Measurements from ENCODE around the gene MUC2. TPM values are rescaled to one million over a fixed set of nuclear protein-coding genes. Genes with fewer than 3 reads are reported as not detected.

MUC2 gene
- total RNA-seq, 1 experiment from 2014 or later, result 0.26 TPM

DNA sequence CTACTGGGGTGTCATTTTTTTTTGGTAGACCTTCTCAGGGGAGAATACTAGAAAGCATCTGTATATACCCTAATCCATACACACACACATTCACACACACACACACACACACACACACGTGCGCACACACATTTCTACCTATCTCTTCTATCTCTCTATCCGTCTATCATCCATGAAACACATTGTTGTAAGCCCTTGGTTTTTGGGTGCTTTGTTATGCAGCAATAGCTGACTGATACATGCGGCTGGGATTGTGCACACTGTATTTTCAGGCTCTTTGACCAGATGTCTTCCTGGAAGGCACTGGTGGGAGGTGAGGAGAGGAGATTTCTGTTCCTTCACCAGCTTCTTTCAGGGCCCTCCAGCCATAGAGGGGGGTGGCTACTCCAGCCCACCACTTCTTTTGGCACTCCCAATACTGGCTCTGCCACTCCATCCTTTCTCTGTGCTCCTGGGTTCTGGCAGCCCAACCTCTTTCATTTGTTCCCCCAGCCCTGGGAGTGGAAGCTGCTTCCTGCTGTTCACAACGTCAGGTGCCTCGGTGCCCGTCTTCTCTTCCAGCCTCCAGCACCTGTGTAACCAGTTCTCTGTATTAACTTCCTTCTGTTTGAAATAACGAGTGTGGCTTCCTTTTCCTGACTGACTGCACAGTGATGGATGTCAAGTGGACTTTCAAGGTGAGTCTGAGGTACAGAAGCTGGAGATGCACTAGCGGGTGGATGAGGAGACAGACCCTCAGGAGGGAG lies 12.4 kb upstream of the MUC2 start:
- DNase-seq, result no peak
- POLR2A ChIA-PET (ENCODE audit: unreplicated experiment), result no interaction called here
- H3K27ac ChIP-seq (ENCODE audit: low read length), result peak overlapping the region; percentile 100
- intact Hi-C loops (cut with micrococcal nuclease), result no loop called here
- H3K9me2 ChIP-seq (replicated peaks; ENCODE audit: low read length), result no peaks in the 10 kb centered on the region
- no peaks in the 10 kb centered on the region for H3F3A ChIP-seq (ENCODE audit: low read length, unreplicated experiment)
- ATAC-seq, result no peak
- BruUV-seq (replicated peaks), result no TSS peak
- TF ChIP-seq, protein P1, sequence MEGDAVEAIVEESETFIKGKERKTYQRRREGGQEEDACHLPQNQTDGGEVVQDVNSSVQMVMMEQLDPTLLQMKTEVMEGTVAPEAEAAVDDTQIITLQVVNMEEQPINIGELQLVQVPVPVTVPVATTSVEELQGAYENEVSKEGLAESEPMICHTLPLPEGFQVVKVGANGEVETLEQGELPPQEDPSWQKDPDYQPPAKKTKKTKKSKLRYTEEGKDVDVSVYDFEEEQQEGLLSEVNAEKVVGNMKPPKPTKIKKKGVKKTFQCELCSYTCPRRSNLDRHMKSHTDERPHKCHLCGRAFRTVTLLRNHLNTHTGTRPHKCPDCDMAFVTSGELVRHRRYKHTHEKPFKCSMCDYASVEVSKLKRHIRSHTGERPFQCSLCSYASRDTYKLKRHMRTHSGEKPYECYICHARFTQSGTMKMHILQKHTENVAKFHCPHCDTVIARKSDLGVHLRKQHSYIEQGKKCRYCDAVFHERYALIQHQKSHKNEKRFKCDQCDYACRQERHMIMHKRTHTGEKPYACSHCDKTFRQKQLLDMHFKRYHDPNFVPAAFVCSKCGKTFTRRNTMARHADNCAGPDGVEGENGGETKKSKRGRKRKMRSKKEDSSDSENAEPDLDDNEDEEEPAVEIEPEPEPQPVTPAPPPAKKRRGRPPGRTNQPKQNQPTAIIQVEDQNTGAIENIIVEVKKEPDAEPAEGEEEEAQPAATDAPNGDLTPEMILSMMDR (conservative IDR thresholded peaks at IDR 0.05; ENCODE audit: low read depth, low read length), result no peak
- TF ChIP-seq EZH2 (IDR thresholded peaks at IDR 0.05; ENCODE audit: low read length, unreplicated experiment), result no peak
- no peak for TF ChIP-seq EZH2phosphoT487 (IDR thresholded peaks at IDR 0.05; ENCODE audit: borderline replicate concordance, low read length)
- CTCF ChIA-PET, result no interaction called here
- H3K4me1 ChIP-seq (ENCODE audit: insufficient read depth, low read length), result peaks cover 19% of the 10 kb centered on the region
- H3K4me2 ChIP-seq (ENCODE audit: low read length), result no peak overlapping the region
- no peaks in the 10 kb centered on the region for H3K9me3 ChIP-seq (ENCODE audit: low read length)
- H3K27me3 ChIP-seq (ENCODE audit: low read length), result no peaks in the 10 kb centered on the region
- no peaks in the 10 kb centered on the region for H4K20me1 ChIP-seq (ENCODE audit: low read length)
- H3K79me2 ChIP-seq (ENCODE audit: low read length), result no peaks in the 10 kb centered on the region
- no peak overlapping the region for H3K4me3 ChIP-seq (ENCODE audit: low read length)
- no peak overlapping the region for H2AFZ ChIP-seq (ENCODE audit: low read length)
- H3K9ac ChIP-seq (ENCODE audit: low read length), result peak overlapping the region; percentile 95
- H3K36me3 ChIP-seq (ENCODE audit: low read depth, low read length), result no peaks in the 10 kb centered on the region

DNA sequence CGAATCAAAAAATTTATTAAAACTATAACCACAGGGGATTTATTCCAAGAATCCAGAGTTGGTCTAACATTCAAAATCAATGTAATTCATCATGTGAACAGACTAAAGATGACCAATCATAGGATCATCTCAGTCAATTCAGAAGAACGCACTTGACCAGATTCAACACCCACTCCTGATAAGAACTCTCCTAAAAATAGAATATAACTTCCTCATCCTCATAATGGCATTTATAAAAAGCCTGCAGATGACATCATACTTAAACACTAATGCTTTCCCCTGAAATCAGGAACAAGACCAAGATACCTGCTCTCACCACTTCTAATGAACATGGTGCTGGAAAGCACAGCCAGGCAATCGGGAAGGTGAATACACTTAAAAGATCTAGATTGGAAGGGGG lies 10.5 kb upstream of the MUC2 start:
- intact Hi-C loops (cut with micrococcal nuclease), result no loop called here
- Histone ChIP-seq H3F3A (ENCODE audit: low read length, unreplicated experiment) (no peaks in the 10 kb centered on the region), H4K20me1 (ENCODE audit: low read length) (no peaks in the 10 kb centered on the region), H2AFZ (ENCODE audit: low read length) (no peak overlapping the region), H3K79me2 (ENCODE audit: low read length) (no peaks in the 10 kb centered on the region), H3K9me3 (ENCODE audit: low read length) (no peaks in the 10 kb centered on the region), H3K27me3 (ENCODE audit: low read length) (no peaks in the 10 kb centered on the region), H3K9me2 (replicated peaks; ENCODE audit: low read length) (no peaks in the 10 kb centered on the region), H3K36me3 (ENCODE audit: low read depth, low read length) (no peaks in the 10 kb centered on the region), H3K4me2 (ENCODE audit: low read length) (no peak overlapping the region), H3K4me1 (ENCODE audit: insufficient read depth, low read length) (peaks cover 19% of the 10 kb centered on the region), H3K9ac (ENCODE audit: low read length) (no peak overlapping the region; the same call in 1 of the 2 replicates), H3K4me3 (ENCODE audit: low read length) (no peak overlapping the region), H3K27ac (ENCODE audit: low read length) (peak overlapping the region; percentile 100)
- ATAC-seq (no peak), DNase-seq (no peak)
- TF ChIP-seq EZH2 (IDR thresholded peaks at IDR 0.05; ENCODE audit: low read length, unreplicated experiment) (no peak), EZH2phosphoT487 (IDR thresholded peaks at IDR 0.05; ENCODE audit: borderline replicate concordance, low read length) (no peak)
- TF ChIP-seq, protein P1 (conservative IDR thresholded peaks at IDR 0.05; ENCODE audit: low read depth, low read length), result no peak
- ChIA-PET CTCF (no interaction called here), POLR2A (ENCODE audit: unreplicated experiment) (no interaction called here)
- no TSS peak for BruUV-seq (replicated peaks)

DNA sequence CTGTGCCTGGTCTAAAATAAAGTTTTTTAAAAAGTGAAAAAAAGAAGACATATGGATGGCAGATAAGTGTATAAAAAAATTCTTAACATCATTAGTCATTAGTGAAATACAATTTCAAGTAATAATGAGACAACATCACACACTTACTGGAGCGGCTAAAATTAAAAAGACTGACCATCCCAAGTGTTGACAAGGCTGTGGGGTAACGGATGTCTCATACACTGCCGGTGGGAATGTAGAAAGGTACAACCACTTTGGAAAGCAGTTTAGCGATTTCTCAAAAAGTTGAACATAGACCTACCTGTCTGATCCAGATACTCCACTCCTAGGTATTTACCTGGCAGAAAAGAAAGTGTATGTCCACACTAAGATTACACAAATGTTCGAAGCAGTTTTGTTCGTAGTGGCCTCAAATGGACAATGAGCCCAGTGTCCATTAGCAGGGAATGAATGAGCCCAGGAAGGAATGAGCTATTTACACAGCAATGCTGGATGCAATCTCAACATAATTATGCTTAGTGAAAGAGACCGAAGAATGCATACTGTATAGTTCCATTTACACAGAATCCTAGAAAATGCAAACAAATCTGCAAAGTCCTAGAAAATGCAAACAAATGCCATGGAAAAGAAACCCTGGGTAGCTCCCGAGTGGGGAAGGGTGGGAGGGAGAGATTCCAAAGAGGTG lies 6.7 kb upstream of the MUC2 start:
- Histone ChIP-seq H3K27me3 (ENCODE audit: low read length) (no peaks in the 10 kb centered on the region), H3K27ac (ENCODE audit: low read length) (peak overlapping the region; percentile 41), H3K9ac (ENCODE audit: low read length) (peak overlapping the region; percentile 27; the same call in 1 of the 2 replicates), H3K4me1 (ENCODE audit: insufficient read depth, low read length) (peaks cover 14% of the 10 kb centered on the region), H3K9me3 (ENCODE audit: low read length) (no peaks in the 10 kb centered on the region), H3K4me3 (ENCODE audit: low read length) (no peak overlapping the region), H4K20me1 (ENCODE audit: low read length) (no peaks in the 10 kb centered on the region), H3K36me3 (ENCODE audit: low read depth, low read length) (no peaks in the 10 kb centered on the region), H3F3A (ENCODE audit: low read length, unreplicated experiment) (no peaks in the 10 kb centered on the region), H2AFZ (ENCODE audit: low read length) (no peak overlapping the region), H3K4me2 (ENCODE audit: low read length) (no peak overlapping the region), H3K79me2 (ENCODE audit: low read length) (no peaks in the 10 kb centered on the region), H3K9me2 (replicated peaks; ENCODE audit: low read length) (no peaks in the 10 kb centered on the region)
- DNase-seq (no peak), ATAC-seq (no peak)
- BruUV-seq (replicated peaks), result no TSS peak
- intact Hi-C loops (cut with micrococcal nuclease), result no loop called here
- POLR2A ChIA-PET (ENCODE audit: unreplicated experiment), result interaction anchor here (1.4 kb wide), 1 partner anchor 13 kb away, joined by 38 read pairs; no protein-coding TSS in a partner anchor
- TF ChIP-seq EZH2 (IDR thresholded peaks at IDR 0.05; ENCODE audit: low read length, unreplicated experiment) (no peak), EZH2phosphoT487 (IDR thresholded peaks at IDR 0.05; ENCODE audit: borderline replicate concordance, low read length) (no peak)
- TF ChIP-seq, protein P1 (conservative IDR thresholded peaks at IDR 0.05; ENCODE audit: low read depth, low read length), result no peak
- CTCF ChIA-PET, result no interaction called here

Data from PC-3 (cell line).